Activated naive CD8-positive, alpha-beta T cell treated with anti-CD3 and anti-CD28 coated beads, Interleukin-2, amount 50 U/mL, for 24 hours (primary cell): Measurements from ENCODE around the gene NRP2.

ENCODE experiments used
- ATAC-seq: fragments of 150-1000 bp; cut with Tn5 transposase; one replicate; pipeline ENCODE4 v1.10.0; 2021
- DNase-seq: peaks from one replicate; pipeline ENCODE4 v3.0.0; 2021
- H3K27ac Mint-ChIP-seq: one replicate; pipeline ENCODE4 v1.8.0; 2021; ENCODE audit warnings: mild to moderate bottlenecking, mixed read lengths
- H3K27me3 Mint-ChIP-seq: one replicate; pipeline ENCODE4 v1.8.0; 2021; ENCODE audit warnings: mixed read lengths
- H3K36me3 Mint-ChIP-seq: one replicate; pipeline ENCODE4 v1.8.0; 2021; ENCODE audit warnings: low read depth, mixed read lengths
- H3K4me1 Mint-ChIP-seq: one replicate; pipeline ENCODE4 v1.8.0; 2021; ENCODE audit warnings: mixed read lengths
- H3K4me3 Mint-ChIP-seq: one replicate; pipeline ENCODE4 v1.8.0; 2021; ENCODE audit warnings: mild to moderate bottlenecking, moderate library complexity, mixed read lengths
- H3K9me3 Mint-ChIP-seq: one replicate; pipeline ENCODE4 v1.8.0; 2021; ENCODE audit warnings: mixed read lengths

Gene NRP2

GRCh38 chr2:205803500-205803899, 121.2 kb downstream of the NRP2 start:
- no peaks in the 10 kb centered on the region for H3K4me1 Mint-ChIP-seq
- DNase-seq (no peak), ATAC-seq (no peak)
- no peaks in the 10 kb centered on the region for H3K36me3 Mint-ChIP-seq
- H3K27me3 Mint-ChIP-seq = no peaks in the 10 kb centered on the region
- H3K4me3 Mint-ChIP-seq = no peak overlapping the region
- H3K27ac Mint-ChIP-seq = no peak overlapping the region
- H3K9me3 Mint-ChIP-seq = no peaks in the 10 kb centered on the region

DNA sequence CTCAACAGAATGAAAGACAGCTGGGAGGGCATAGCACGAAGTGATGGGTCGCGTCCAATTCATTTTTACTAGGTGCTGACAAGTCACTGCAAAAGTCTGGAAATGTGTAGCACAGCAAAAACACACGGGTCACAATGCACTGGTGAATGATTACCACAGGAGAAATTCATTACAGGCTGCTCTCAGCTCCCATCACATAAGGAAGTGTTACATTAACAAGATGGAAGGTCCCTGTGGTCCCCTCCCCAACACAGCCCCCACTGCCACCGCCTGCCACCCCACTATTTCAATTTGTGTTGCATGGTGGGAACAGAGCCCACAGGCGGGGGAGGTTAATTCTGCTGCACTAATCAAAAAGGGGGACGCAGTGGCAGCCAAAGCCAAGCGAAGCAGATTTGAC, 122.8 kb downstream of the NRP2 start:
- no peak for DNase-seq
- no peaks in the 10 kb centered on the region for H3K36me3 Mint-ChIP-seq
- no peak overlapping the region for H3K27ac Mint-ChIP-seq
- ATAC-seq = no peak
- H3K9me3 Mint-ChIP-seq = no peaks in the 10 kb centered on the region
- no peak overlapping the region for H3K4me3 Mint-ChIP-seq
- H3K4me1 Mint-ChIP-seq = no peaks in the 10 kb centered on the region
- no peaks in the 10 kb centered on the region for H3K27me3 Mint-ChIP-seq

- Mint-ChIP-seq H3K27me3 (no peaks in the 10 kb centered on the region), H3K4me3 (no peak overlapping the region), H3K4me1 (no peaks in the 10 kb centered on the region), H3K36me3 (no peaks in the 10 kb centered on the region), H3K27ac (no peak overlapping the region), H3K9me3 (no peaks in the 10 kb centered on the region)
- DNase-seq = no peak
- no peak for ATAC-seq
Observed at GRCh38 chr2:205806143-205806905, 124.0 kb downstream of the NRP2 start.

- H3K4me1 Mint-ChIP-seq = no peaks in the 10 kb centered on the region
- ATAC-seq = no peak
Observed at GRCh38 chr2:205807229-205807628, 124.9 kb downstream of the NRP2 start.

DNA sequence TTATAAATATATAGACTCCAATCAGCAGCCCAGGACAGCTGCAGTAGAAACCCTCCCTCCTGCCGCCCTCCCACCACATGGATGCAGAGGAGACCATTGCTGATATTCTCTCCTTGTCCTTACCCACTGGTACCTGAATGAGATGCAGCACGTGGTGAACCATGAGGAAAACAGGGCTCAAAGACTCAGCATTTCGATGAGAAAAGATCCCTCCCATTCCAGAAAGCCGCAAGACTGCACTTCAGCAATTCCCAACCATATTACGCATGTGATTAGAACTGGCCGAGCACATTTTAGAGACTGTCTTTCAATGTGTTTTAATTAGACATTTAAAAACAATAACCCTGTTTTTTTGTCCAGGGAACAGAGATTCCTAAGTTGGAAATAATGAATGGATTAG, 125.5 kb downstream of the NRP2 start:
- H3K27me3 Mint-ChIP-seq = no peaks in the 10 kb centered on the region
- DNase-seq (no peak), ATAC-seq (no peak)
- no peak overlapping the region for H3K27ac Mint-ChIP-seq
- no peak overlapping the region for H3K4me3 Mint-ChIP-seq
- no peaks in the 10 kb centered on the region for H3K9me3 Mint-ChIP-seq
- no peaks in the 10 kb centered on the region for H3K36me3 Mint-ChIP-seq
- H3K4me1 Mint-ChIP-seq = no peaks in the 10 kb centered on the region

More at GRCh38 chr2:205807229-205807628, 124.9 kb downstream of the NRP2 start:
- Mint-ChIP-seq H3K36me3 (no peaks in the 10 kb centered on the region), H3K27me3 (no peaks in the 10 kb centered on the region), H3K9me3 (no peaks in the 10 kb centered on the region), H3K4me3 (no peak overlapping the region), H3K27ac (no peak overlapping the region)
- DNase-seq = no peak

DNA sequence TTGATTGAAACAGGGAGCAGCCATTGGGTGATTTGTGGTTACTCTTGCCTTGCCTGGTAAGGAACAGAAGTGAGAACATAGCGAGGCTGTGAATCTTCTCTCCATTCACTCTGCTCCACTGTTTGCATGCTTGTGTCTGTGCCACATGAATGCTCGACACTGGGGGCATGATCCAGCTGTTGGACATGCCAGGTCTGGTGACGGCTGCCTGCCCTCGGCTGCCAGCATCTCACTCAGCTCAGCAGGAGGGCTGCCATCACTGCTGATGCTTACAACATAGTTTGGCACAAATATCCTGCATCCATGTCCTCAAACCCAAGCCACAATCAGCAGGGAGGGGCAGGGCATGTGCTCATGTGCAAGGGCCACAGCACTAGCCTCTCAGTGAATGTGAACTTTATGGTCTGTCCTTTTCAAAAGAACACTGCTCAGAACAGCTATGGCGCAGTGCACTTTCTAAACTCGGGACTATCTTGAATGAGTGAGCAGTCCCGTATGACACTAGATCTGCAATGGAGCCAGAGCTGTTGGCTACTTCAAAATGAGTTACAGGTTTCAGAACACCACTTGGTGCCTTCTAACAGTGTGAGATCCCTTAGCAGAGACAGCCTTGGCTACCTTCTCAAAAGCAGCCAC, 126.3 kb downstream of the NRP2 start:
- Mint-ChIP-seq H3K4me3 (no peak overlapping the region), H3K27me3 (no peaks in the 10 kb centered on the region), H3K27ac (no peak overlapping the region), H3K9me3 (no peaks in the 10 kb centered on the region), H3K36me3 (no peaks in the 10 kb centered on the region), H3K4me1 (no peaks in the 10 kb centered on the region)
- ATAC-seq (no peak), DNase-seq (no peak)

DNA sequence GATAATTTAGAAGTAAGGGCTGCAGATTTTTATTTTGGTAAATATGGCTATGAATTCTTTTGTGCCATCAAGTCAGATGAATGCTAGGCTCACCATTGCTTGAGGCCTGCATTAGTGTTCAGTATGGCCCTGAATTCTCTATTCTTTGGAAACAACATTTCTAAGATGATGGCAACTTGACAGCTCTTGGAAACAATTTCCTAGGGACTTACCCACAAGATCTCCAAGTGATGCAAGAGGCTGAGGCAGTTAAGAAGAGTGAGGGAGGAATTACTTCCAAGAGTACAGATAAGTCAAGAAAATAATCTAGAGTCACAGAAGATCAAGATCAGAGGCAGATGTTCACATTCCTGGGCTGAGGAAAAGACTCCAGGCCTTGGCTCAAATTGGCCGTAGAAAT, 129.1 kb downstream of the NRP2 start:
- Mint-ChIP-seq H3K36me3 (no peaks in the 10 kb centered on the region), H3K9me3 (no peaks in the 10 kb centered on the region), H3K4me1 (no peaks in the 10 kb centered on the region), H3K27ac (no peak overlapping the region), H3K27me3 (no peaks in the 10 kb centered on the region), H3K4me3 (no peak overlapping the region)
- no peak for DNase-seq
- no peak for ATAC-seq

DNA sequence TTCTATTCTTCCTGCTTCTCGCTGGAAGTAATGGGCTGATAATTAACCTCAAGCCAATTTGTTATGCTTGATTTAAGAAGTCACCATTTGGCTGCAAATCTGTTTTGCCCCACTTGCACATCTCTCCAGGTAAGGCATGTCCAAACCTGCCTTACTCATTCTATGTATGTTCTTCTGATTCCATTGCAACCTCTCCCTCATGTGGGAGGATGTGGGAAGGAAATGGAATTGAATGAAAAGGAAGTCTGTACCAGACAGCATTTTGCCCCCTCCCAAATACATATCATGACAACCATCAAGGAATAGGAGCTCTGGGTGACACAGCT, 131.7 kb downstream of the NRP2 start:
- H3K27me3 Mint-ChIP-seq = peaks cover 6% of the 10 kb centered on the region
- no peak for DNase-seq

GRCh38 chr2:205815673-205816072, 133.4 kb downstream of the NRP2 start:
- no peak overlapping the region for H3K27ac Mint-ChIP-seq
- H3K36me3 Mint-ChIP-seq = no peaks in the 10 kb centered on the region
- no peaks in the 10 kb centered on the region for H3K9me3 Mint-ChIP-seq
- no peak overlapping the region for H3K4me3 Mint-ChIP-seq
- H3K4me1 Mint-ChIP-seq = no peaks in the 10 kb centered on the region
- ATAC-seq (no peak), DNase-seq (no peak)
- peaks cover 11% of the 10 kb centered on the region for H3K27me3 Mint-ChIP-seq

More for the DNA sequence above, 131.7 kb downstream of the NRP2 start:
- Mint-ChIP-seq H3K4me1 (no peaks in the 10 kb centered on the region), H3K27ac (no peak overlapping the region), H3K4me3 (no peak overlapping the region), H3K36me3 (no peaks in the 10 kb centered on the region), H3K9me3 (no peaks in the 10 kb centered on the region)
- no peak for ATAC-seq

DNA sequence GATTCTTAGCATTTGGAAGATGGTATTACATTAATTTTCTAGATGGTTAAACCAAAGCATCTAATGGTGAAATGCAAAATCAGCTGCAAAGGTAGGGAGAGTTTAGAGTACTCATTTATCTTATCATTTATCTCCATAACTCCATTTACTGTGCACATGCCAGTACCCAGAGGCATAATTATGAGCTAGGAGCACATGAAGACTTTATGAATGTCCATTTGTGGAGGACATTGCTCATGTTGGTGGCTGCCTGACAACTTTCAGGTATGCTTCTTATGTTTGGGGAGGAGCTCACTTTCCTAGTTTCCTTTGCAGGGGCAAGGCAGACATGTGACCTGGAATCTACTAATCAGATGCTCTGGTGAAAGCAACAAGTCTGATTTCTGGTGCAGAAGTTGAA, 134.0 kb downstream of the NRP2 start:
- H3K4me1 Mint-ChIP-seq = no peaks in the 10 kb centered on the region
- peaks cover 15% of the 10 kb centered on the region for H3K27me3 Mint-ChIP-seq
- no peak overlapping the region for H3K4me3 Mint-ChIP-seq
- no peaks in the 10 kb centered on the region for H3K36me3 Mint-ChIP-seq
- DNase-seq = no peak
- H3K27ac Mint-ChIP-seq = no peak overlapping the region
- no peak for ATAC-seq
- no peaks in the 10 kb centered on the region for H3K9me3 Mint-ChIP-seq

- H3K27ac Mint-ChIP-seq = no peak overlapping the region
- peaks cover 2% of the 10 kb centered on the region for H3K4me1 Mint-ChIP-seq
- H3K9me3 Mint-ChIP-seq = peaks cover 9% of the 10 kb centered on the region
- H3K4me3 Mint-ChIP-seq = no peak overlapping the region
- H3K36me3 Mint-ChIP-seq = no peaks in the 10 kb centered on the region
- DNase-seq (no peak), ATAC-seq (no peak)
- peaks cover 16% of the 10 kb centered on the region for H3K27me3 Mint-ChIP-seq
Observed at GRCh38 chr2:205822579-205822978, 140.3 kb downstream of the NRP2 start.

DNA sequence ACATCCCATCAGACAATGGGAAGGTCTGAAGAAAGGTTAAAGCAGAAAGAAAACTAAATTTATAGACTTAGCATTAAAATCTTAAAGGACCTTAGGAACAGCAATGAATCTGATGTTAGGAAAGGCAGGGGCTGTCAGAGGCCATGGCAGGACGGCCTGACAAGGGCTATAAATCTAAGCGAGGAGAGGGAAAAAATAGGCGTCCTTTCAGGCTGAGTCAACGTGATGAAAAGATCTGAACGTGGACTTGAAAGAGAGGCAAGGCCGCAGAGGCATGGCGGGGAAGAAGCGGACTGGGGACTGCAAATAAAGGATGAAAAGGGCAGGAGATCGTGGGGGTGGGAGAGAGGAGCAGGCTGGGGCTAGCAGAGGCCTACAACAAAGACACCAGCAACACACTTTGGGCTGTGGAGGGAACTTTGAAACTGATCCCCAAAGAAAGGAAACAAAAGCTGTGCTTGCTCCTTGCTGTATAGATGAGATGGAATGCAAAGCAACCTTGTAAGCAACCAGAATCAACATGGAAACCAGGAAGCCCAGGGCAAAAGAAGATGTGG, 145.6 kb downstream of the NRP2 start:
- Mint-ChIP-seq H3K36me3 (no peaks in the 10 kb centered on the region), H3K4me1 (peaks cover 2% of the 10 kb centered on the region), H3K27me3 (peaks cover 3% of the 10 kb centered on the region), H3K9me3 (peaks cover 9% of the 10 kb centered on the region), H3K4me3 (no peak overlapping the region), H3K27ac (no peak overlapping the region)
- no peak for ATAC-seq
- DNase-seq = no peak

DNA sequence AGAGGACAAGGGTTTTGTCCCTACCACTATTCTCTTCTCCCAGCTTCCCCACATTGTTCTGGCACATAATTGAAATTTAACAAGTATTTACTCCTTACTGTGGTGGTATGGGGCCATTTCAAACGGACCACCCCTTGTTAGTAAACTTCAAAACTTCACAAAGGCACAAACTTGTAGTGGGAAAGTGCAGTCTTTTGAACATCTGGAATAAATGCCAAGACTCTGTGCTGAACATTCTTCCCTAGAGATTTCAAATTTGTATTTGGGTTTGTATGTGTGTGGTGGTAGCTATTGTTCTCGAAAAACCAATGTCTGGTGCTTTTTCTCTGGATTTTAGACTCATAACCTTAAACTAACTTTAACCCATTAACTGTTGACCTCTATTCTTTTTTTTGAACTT, 151.6 kb downstream of the NRP2 start:
- Mint-ChIP-seq H3K27ac (no peak overlapping the region), H3K36me3 (no peaks in the 10 kb centered on the region), H3K4me3 (no peak overlapping the region), H3K4me1 (no peaks in the 10 kb centered on the region), H3K27me3 (peaks cover 7% of the 10 kb centered on the region), H3K9me3 (peaks cover 3% of the 10 kb centered on the region)
- DNase-seq = no peak
- ATAC-seq = no peak

DNA sequence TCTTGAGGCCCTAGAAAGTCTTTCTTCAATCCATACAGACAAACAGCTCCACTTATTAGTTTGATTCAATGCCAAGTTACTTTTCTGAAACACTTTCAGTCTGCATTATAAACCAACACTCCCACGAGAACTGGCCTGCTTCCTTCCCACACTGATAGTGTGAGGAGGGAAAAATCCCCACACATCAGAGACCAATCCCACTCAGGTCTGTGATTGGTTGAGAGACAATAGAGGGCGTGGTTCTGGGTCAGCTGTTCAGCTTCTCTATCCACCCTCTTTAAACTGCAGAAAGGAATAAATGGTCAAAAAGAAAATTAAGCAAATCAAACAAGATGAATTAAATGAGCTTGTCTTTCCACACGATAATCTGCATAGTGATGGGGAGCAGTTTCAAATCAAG, 152.5 kb downstream of the NRP2 start:
- no peaks in the 10 kb centered on the region for H3K4me1 Mint-ChIP-seq

DNA sequence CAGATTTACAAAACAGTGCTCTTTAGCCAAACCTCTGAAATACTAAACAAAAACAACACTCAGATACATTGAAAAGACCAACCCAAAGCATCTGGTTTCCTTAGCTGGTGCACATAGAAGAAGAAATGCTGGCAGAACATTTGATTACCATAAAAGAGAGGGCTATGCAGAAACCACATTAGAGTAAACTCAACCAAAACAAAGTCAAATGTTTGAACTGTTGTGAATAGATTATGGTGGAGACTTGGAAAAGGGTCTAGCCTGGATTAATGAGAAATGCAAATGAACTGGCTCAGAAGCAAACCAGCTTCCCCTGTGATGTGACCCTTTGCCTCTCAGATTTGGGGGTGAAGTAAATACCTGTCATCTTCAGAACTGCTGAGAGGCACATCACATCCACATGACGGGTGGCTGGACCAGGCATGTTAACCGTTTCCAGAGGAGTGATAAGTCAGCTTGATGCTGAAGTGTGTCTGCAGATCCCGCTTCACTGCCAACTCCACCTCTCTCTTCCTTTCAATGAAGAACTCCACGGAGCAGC, 153.0 kb downstream of the NRP2 start:
- no peak overlapping the region for H3K27ac Mint-ChIP-seq

More for the DNA sequence above, 152.5 kb downstream of the NRP2 start:
- Mint-ChIP-seq H3K4me3 (no peak overlapping the region), H3K27ac (no peak overlapping the region), H3K27me3 (peaks cover 7% of the 10 kb centered on the region), H3K9me3 (peaks cover 3% of the 10 kb centered on the region), H3K36me3 (no peaks in the 10 kb centered on the region)
- ATAC-seq (no peak), DNase-seq (no peak)

More for the DNA sequence above, 153.0 kb downstream of the NRP2 start:
- no peaks in the 10 kb centered on the region for H3K4me1 Mint-ChIP-seq
- no peak overlapping the region for H3K4me3 Mint-ChIP-seq
- ATAC-seq (no peak), DNase-seq (no peak)
- H3K27me3 Mint-ChIP-seq = peaks cover 7% of the 10 kb centered on the region
- H3K36me3 Mint-ChIP-seq = no peaks in the 10 kb centered on the region
- H3K9me3 Mint-ChIP-seq = peaks cover 3% of the 10 kb centered on the region
